ENCODE measurements around the gene ZMIZ1. TPM values are rescaled to one million over a fixed set of nuclear protein-coding genes. Genes with fewer than 3 reads are reported as not detected.

ZMIZ1 gene
- total and polyA plus RNA-seq, 8 donors = 63.1 to 87.2 (median 76.8) TPM

DNA sequence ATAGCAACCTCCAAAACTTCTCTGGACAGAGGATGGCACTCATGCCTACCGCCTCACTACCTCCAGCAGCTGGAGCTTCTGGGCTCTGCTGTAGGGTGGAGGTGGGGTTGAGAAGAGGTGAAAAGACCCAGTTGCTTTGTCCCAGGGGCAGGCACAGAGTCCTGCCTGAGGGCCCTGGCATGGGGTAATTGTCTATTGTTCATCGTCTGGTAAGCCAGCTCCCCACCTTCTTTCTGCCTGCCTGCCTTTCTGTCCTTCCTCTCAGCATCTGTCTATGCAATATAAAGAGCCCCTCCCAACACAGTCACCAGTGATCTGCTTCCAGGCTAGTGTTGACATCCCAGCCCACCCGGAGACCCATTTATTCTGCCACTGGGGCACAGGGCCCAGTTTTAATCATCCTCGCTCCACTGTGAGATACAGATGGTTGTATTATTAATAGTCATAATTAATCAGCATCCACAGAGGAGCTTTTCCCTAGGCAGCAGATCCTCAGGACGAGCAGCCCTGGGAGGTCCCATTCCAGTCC is 39.0 kb downstream of the ZMIZ1 start:
- no peak for ATAC-seq
- Histone ChIP-seq H3K36me3 (peaks cover 0 to 10% of the 10 kb centered on the region in 2 donors), H3K4me1 (peaks cover 23 to 65% of the 10 kb centered on the region in 2 donors), H3K27ac (no peak overlapping the region), H3K9me3 (no peaks in the 10 kb centered on the region), H3K27me3 (no peaks in the 10 kb centered on the region), H3K4me3 (no peak overlapping the region)
- intact Hi-C loops (cut with DNase I) = no loop called here
- no peak for DNase-seq
- TF ChIP-seq, protein P1, sequence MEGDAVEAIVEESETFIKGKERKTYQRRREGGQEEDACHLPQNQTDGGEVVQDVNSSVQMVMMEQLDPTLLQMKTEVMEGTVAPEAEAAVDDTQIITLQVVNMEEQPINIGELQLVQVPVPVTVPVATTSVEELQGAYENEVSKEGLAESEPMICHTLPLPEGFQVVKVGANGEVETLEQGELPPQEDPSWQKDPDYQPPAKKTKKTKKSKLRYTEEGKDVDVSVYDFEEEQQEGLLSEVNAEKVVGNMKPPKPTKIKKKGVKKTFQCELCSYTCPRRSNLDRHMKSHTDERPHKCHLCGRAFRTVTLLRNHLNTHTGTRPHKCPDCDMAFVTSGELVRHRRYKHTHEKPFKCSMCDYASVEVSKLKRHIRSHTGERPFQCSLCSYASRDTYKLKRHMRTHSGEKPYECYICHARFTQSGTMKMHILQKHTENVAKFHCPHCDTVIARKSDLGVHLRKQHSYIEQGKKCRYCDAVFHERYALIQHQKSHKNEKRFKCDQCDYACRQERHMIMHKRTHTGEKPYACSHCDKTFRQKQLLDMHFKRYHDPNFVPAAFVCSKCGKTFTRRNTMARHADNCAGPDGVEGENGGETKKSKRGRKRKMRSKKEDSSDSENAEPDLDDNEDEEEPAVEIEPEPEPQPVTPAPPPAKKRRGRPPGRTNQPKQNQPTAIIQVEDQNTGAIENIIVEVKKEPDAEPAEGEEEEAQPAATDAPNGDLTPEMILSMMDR (IDR thresholded peaks at IDR 0.05) = no peak

DNA sequence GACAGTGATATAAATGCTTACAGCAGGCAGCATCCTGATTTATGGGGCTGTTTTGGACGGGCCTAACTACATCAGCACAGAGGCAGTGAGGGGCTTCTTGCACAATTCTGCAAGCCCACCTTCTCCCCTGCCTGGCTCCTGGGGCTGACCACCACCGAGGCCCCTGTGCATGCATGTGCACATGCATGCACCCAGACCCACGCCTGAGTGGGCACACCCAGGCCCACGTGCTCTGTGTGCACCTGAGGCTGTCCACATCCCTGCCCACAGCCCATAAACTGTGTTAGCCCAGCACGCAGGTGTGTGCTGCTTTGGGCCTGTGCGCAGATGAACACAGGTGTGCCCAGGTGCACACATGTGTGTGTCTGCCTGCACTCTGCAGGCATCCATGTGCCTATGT is 40.0 kb downstream of the ZMIZ1 start:
- peaks cover 0 to 10% of the 10 kb centered on the region in 2 donors for H3K36me3 ChIP-seq
- intact Hi-C loops (cut with DNase I) = no loop called here
- peaks cover 21 to 65% of the 10 kb centered on the region in 2 donors for H3K4me1 ChIP-seq
- no peak for ATAC-seq
- no peaks in the 10 kb centered on the region for H3K9me3 ChIP-seq
- DNase-seq = no peak
- TF ChIP-seq, protein P1 (IDR thresholded peaks at IDR 0.05) = no peak
- no peak overlapping the region for H3K4me3 ChIP-seq
- H3K27ac ChIP-seq = no peak overlapping the region
- H3K27me3 ChIP-seq = no peaks in the 10 kb centered on the region

DNA sequence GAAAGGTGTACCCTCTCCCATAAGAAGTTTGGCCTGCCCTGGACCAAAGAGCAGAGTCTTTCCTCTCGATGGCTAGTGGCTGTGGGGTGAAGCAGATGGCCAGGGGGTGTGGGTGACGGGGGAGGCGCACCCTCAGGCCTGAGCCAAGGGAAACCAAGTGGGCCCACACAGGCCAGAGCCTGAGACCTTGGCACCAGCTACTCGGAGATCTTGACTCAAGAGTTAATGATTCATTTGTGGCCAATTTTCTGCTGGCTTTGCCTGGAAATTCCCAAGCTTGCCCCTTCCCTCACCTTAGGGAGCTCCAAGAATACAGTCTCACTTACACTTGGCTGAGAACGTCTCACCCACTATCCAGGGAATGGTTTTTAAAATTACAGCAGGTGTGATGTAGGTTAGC is 42.7 kb downstream of the ZMIZ1 start:
- peak; percentile 23 for ATAC-seq
- Histone ChIP-seq H3K4me1 (peaks cover 28 to 54% of the 10 kb centered on the region in 2 donors), H3K4me3 (no peak overlapping the region), H3K27me3 (no peaks in the 10 kb centered on the region), H3K27ac (no peak overlapping the region), H3K9me3 (no peaks in the 10 kb centered on the region), H3K36me3 (peaks cover 0 to 10% of the 10 kb centered on the region in 2 donors)
- no peak for DNase-seq
- intact Hi-C loops (cut with DNase I) = no loop called here
- TF ChIP-seq, protein P1 (IDR thresholded peaks at IDR 0.05) = no peak

DNA sequence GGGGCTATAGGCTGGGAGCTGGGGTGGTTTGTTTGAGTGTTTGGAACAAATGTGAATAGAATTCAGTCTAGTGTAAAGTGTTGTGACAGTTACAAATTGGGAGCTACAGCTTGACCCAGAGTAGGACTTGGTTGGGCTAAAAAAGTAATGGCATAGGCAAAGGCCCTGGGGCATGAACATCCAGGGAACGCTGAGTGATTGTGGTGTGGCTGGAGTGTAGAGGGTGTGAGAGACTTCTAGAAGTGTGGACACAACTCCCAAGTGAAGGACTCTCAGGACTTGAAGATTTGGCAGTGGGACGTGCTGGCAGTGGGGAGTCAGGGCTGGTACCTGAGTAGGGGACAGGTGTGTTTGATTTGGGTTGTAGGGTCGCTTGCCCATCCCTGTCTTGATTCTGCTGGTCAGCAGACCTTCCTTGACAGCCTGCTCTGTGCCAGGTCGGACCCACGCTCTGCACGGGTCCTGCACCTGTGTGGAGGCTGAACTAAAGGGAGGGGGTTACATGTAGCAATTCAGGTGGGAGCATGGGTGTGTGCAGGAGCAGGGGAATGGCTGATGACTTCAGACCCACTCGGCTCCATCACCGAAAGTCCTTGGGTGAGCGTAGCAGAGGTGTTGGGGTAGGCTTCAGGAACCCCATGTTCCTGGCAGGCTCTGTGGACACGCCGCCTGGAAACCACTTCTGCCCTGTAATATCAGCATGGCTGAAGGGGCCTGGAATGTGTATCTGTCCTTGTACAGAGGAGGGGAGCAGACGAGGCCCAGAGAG is 43.3 kb downstream of the ZMIZ1 start:
- no peak overlapping the region for H3K4me3 ChIP-seq
- H3K27ac ChIP-seq = peak overlapping the region; percentile 30 to 50
- H3K36me3 ChIP-seq = peaks cover 0 to 10% of the 10 kb centered on the region in 2 donors
- no peaks in the 10 kb centered on the region for H3K27me3 ChIP-seq
- DNase-seq = no peak
- H3K9me3 ChIP-seq = no peaks in the 10 kb centered on the region
- ATAC-seq = peak; percentile 59
- TF ChIP-seq, protein P1 (IDR thresholded peaks at IDR 0.05) = no peak
- intact Hi-C loops (cut with DNase I) = no loop called here
- peaks cover 32 to 54% of the 10 kb centered on the region in 2 donors for H3K4me1 ChIP-seq

DNA sequence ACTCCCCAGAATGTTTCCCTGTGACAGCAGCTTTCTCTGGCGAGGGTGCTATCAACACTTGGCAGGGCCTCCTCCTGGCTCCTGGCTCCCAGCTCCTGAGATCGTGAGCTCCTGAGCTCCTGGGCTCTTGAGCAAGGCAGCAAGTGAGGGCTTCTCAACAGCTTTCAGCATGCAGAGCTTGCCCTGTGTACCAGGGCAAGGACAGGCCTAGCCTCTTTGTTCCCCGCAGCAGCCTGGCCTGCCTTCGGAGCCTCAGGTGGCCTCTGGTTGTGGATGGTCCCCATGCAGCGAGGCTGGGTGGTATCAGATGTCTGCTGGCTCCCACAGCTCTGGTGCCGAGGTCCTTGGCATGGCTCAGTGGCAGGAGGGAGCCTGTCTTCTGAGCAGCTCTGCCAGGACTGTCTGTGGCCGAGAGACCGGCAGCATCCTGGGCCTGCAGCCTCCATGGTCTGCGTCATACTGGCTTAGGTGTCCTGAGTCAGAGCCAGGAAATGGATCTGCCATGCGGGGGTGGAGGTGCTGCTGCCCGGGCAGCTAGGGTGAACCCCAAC is 44.2 kb downstream of the ZMIZ1 start:
- Histone ChIP-seq H3K27ac (peak overlapping the region; percentile 13 to 50), H3K27me3 (no peaks in the 10 kb centered on the region), H3K4me3 (no peak overlapping the region), H3K9me3 (no peaks in the 10 kb centered on the region), H3K36me3 (peaks cover 0 to 10% of the 10 kb centered on the region in 2 donors), H3K4me1 (peaks cover 32 to 56% of the 10 kb centered on the region in 2 donors)
- TF ChIP-seq, protein P1 (IDR thresholded peaks at IDR 0.05) = no peak
- ATAC-seq (peak; percentile 50), DNase-seq (peak in 1 of 4 donors; percentile 59)
- intact Hi-C loops (cut with DNase I) = no loop called here

Measured in left lung (tissue), 10 donors.